ENCODE data around the gene ZNF469. TPM values are rescaled to one million over a fixed set of nuclear protein-coding genes. Genes with fewer than 3 reads are reported as not detected.

The ZNF469 gene
- polyA plus RNA-seq, 1 experiment: 1.2 TPM

GRCh38 chr16:88416686-88417085 is 33.9 kb downstream of the ZNF469 start:
- CTCF ChIA-PET: no interaction called here

GRCh38 chr16:88417684-88418476 is 35.1 kb downstream of the ZNF469 start:
- DNase-seq (ENCODE audit: low read depth): no peak
- Histone ChIP-seq H3K36me3 (ENCODE audit: control insufficient read depth, insufficient read depth, low read length) (peaks cover 11% of the 10 kb centered on the region), H3K4me3 (ENCODE audit: low read depth, low read length) (no peak overlapping the region), H3K27me3 (ENCODE audit: control insufficient read depth, insufficient read depth, low read length) (no peaks in the 10 kb centered on the region)
- ChIA-PET POLR2A (no interaction called here), CTCF (no interaction called here)
- no peak for TF ChIP-seq CTCF (IDR thresholded peaks at IDR 0.05; ENCODE audit: insufficient read depth, low read depth, low read length)

More at GRCh38 chr16:88416686-88417085, 33.9 kb downstream of the ZNF469 start:
- Histone ChIP-seq H3K36me3 (ENCODE audit: control insufficient read depth, insufficient read depth, low read length) (peaks cover 11% of the 10 kb centered on the region), H3K27me3 (ENCODE audit: control insufficient read depth, insufficient read depth, low read length) (no peaks in the 10 kb centered on the region), H3K4me3 (ENCODE audit: low read depth, low read length) (no peak overlapping the region)
- POLR2A ChIA-PET: no interaction called here
- no peak for DNase-seq (ENCODE audit: low read depth)
- no peak for TF ChIP-seq CTCF (IDR thresholded peaks at IDR 0.05; ENCODE audit: insufficient read depth, low read depth, low read length)

GRCh38 chr16:88418869-88419268 is 36.1 kb downstream of the ZNF469 start:
- H3K27me3 ChIP-seq (ENCODE audit: control insufficient read depth, insufficient read depth, low read length): no peaks in the 10 kb centered on the region
- no peak overlapping the region for H3K4me3 ChIP-seq (ENCODE audit: low read depth, low read length)
- no peak for TF ChIP-seq CTCF (IDR thresholded peaks at IDR 0.05; ENCODE audit: insufficient read depth, low read depth, low read length)
- DNase-seq (ENCODE audit: low read depth): no peak
- H3K36me3 ChIP-seq (ENCODE audit: control insufficient read depth, insufficient read depth, low read length): peaks cover 9% of the 10 kb centered on the region
- ChIA-PET CTCF (interaction anchor here (1.1 kb wide), 1 partner anchor 9 kb away, joined by 3 read pairs; no protein-coding TSS in a partner anchor), POLR2A (no interaction called here)

- H3K27me3 ChIP-seq (ENCODE audit: control insufficient read depth, insufficient read depth, low read length): no peaks in the 10 kb centered on the region
- TF ChIP-seq CTCF (IDR thresholded peaks at IDR 0.05; ENCODE audit: insufficient read depth, low read depth, low read length): no peak
Observed at GRCh38 chr16:88419790-88420189, 37.0 kb downstream of the ZNF469 start.

GRCh38 chr16:88420496-88420895 is 37.7 kb downstream of the ZNF469 start:
- TF ChIP-seq CTCF (IDR thresholded peaks at IDR 0.05; ENCODE audit: insufficient read depth, low read depth, low read length): no peak
- Histone ChIP-seq H3K4me3 (ENCODE audit: low read depth, low read length) (no peak overlapping the region), H3K36me3 (ENCODE audit: control insufficient read depth, insufficient read depth, low read length) (peaks cover 9% of the 10 kb centered on the region), H3K27me3 (ENCODE audit: control insufficient read depth, insufficient read depth, low read length) (no peaks in the 10 kb centered on the region)
- POLR2A ChIA-PET: no interaction called here
- CTCF ChIA-PET: no interaction called here
- no peak for DNase-seq (ENCODE audit: low read depth)

More at GRCh38 chr16:88419790-88420189, 37.0 kb downstream of the ZNF469 start:
- Histone ChIP-seq H3K36me3 (ENCODE audit: control insufficient read depth, insufficient read depth, low read length) (peaks cover 9% of the 10 kb centered on the region), H3K4me3 (ENCODE audit: low read depth, low read length) (no peak overlapping the region)
- DNase-seq (ENCODE audit: low read depth): no peak
- CTCF ChIA-PET: interaction anchor here (1.1 kb wide), 1 partner anchor 8 kb away, joined by 3 read pairs; no protein-coding TSS in a partner anchor
- POLR2A ChIA-PET: no interaction called here
